ENCODE data around the gene CLPX.

CLPX gene

DNA sequence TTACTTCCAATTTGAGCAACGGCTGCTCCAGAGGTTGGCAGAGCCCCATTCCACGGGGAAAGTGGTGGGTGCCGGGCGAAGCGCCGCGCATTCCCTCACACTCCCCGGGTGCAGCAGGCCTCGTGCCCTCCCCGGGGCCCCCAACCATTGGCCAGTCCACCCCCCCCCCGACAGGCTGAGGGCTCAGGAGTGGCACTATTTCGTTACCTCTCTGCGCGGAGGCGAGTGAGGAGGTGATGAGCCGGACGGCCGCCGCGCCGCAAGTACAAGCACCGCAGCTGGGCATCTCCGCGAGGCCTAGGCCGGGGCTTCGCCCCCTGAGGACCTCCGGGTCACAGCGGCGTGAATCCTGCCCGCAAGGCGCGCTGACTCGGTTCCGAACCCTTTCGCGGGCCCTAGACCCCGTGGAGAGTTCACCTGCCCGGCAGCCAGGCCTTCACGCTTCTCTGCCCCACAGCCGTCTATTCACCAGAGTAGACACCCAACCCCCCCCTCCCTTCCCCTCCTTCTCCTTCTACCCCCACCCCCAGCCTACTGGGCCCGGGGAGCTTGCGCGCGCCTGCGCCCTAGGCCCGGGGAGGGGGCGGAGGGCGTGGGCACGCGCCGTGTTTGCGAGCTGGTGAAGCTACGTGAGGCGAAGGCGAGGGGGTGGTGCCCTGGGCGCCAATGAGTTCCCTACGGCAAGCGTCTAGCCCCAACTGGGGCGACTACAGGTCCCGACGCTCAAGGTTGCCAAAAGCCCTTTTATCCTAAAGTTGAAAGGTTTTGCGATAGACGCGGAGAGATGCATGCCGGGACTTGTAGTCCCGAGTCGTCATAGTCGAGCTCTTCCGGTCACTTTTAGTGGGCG lies at the start of gene CLPX:
CLPX (minus strand) TSS at position 475 of the 850 bp plus-strand sequence; CDS start at position 286, 189 bp downstream.
- TF ChIP-seq, protein P1, sequence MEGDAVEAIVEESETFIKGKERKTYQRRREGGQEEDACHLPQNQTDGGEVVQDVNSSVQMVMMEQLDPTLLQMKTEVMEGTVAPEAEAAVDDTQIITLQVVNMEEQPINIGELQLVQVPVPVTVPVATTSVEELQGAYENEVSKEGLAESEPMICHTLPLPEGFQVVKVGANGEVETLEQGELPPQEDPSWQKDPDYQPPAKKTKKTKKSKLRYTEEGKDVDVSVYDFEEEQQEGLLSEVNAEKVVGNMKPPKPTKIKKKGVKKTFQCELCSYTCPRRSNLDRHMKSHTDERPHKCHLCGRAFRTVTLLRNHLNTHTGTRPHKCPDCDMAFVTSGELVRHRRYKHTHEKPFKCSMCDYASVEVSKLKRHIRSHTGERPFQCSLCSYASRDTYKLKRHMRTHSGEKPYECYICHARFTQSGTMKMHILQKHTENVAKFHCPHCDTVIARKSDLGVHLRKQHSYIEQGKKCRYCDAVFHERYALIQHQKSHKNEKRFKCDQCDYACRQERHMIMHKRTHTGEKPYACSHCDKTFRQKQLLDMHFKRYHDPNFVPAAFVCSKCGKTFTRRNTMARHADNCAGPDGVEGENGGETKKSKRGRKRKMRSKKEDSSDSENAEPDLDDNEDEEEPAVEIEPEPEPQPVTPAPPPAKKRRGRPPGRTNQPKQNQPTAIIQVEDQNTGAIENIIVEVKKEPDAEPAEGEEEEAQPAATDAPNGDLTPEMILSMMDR (IDR thresholded peaks at IDR 0.05): no peak
- TF ChIP-seq ZFX (IDR thresholded peaks at IDR 0.05; ENCODE audit: borderline replicate concordance): no peak

DNA sequence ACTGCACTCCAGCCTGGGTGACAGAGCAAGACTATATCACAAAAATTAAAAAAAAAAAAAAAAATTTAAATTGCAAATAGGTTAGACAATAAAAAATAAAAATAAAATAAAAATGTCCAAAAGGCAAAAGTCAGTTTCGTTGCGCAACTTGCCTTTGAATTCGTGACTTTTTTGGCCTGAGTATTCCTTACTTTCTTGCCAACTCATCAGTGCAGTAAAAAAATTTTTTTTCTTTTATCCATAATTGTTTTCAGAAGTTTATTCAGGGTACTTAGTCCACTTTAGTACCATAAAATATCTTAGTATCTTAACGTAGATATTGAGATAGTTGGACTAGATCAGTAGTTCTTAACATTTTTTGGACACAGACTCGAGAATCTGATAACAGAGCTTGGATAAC lies 48.6 kb upstream of the CLPX start:
- H3K27ac ChIP-seq: no peak overlapping the region
- TF ChIP-seq, protein P1 (IDR thresholded peaks at IDR 0.05): no peak
- no peak for TF ChIP-seq ZFX (IDR thresholded peaks at IDR 0.05; ENCODE audit: borderline replicate concordance)

More for the DNA sequence above, at the start of gene CLPX:
- peak within 1 kb of the TSS; percentile 84 for H3K27ac ChIP-seq

- no peak overlapping the region for H3K27ac ChIP-seq
- no peak for TF ChIP-seq ZFX (IDR thresholded peaks at IDR 0.05; ENCODE audit: borderline replicate concordance)
- TF ChIP-seq, protein P1 (IDR thresholded peaks at IDR 0.05): no peak
Observed at GRCh38 chr15:65232520-65232919, 47.4 kb upstream of the CLPX start.

- no peak overlapping the region for H3K27ac ChIP-seq
- no peak for TF ChIP-seq ZFX (IDR thresholded peaks at IDR 0.05; ENCODE audit: borderline replicate concordance)
- TF ChIP-seq, protein P1 (IDR thresholded peaks at IDR 0.05): no peak
Observed at GRCh38 chr15:65231306-65231705, 46.2 kb upstream of the CLPX start.

- H3K27ac ChIP-seq: peak overlapping the region; percentile 43
Observed at GRCh38 chr15:65226901-65227300, 41.8 kb upstream of the CLPX start.

- H3K27ac ChIP-seq: no peak overlapping the region
- TF ChIP-seq ZFX (IDR thresholded peaks at IDR 0.05; ENCODE audit: borderline replicate concordance): no peak
- TF ChIP-seq, protein P1 (IDR thresholded peaks at IDR 0.05): no peak
Observed at GRCh38 chr15:65226221-65226620, 41.1 kb upstream of the CLPX start.

DNA sequence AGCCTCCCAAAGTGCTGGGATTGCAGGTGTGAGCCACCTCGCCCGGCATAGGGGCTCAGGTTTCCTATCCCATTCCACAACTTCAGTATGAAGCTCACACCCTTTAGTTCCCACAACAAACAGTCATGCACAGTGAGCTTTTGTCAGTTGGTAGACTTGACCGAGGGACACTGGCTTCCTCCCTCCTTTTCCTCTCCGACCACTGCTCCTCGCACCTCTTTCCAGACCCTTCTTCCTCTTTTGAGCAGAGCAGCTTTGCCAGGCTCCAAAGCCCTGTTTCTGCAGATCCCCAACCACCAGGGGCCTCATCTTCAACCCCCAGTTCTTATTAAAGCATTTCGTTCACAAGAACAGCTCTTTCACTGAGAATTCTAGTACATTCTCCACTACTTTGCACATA lies 38.9 kb upstream of the CLPX start:
- TF ChIP-seq ZFX (IDR thresholded peaks at IDR 0.05; ENCODE audit: borderline replicate concordance): no peak
- TF ChIP-seq, protein P1 (IDR thresholded peaks at IDR 0.05): no peak
- H3K27ac ChIP-seq: no peak overlapping the region
